Stimulated activated CD4-positive, alpha-beta T cell treated with anti-CD3 and anti-CD28 coated beads, Interleukin-4, amount 100 ng/mL, for 24 hours (primary cell): ENCODE data around the gene MINK1.

ENCODE experiments used
- DNase-seq: peaks from one replicate; pipeline ENCODE4 v3.0.0-alpha.2; 2020

MINK1 gene

GRCh38 chr17:4879601-4880000 is 46.5 kb downstream of the MINK1 start:
- DNase-seq, result no peak

GRCh38 chr17:4880857-4881256 is 47.7 kb downstream of the MINK1 start:
- no peak for DNase-seq

GRCh38 chr17:4881761-4882555 is 48.8 kb downstream of the MINK1 start:
- DNase-seq, result peak; percentile 65

- no peak for DNase-seq
Measured at GRCh38 chr17:4884489-4884888, 51.3 kb downstream of the MINK1 start.

GRCh38 chr17:4886830-4887229 is 53.7 kb downstream of the MINK1 start:
- no peak for DNase-seq

GRCh38 chr17:4887581-4887980 is 54.4 kb downstream of the MINK1 start:
- no peak for DNase-seq

GRCh38 chr17:4891411-4892410 is 58.6 kb downstream of the MINK1 start:
- DNase-seq, result no peak

- DNase-seq, result no peak
Measured at GRCh38 chr17:4892499-4893221, 59.5 kb downstream of the MINK1 start.

GRCh38 chr17:4893272-4893671 is 60.1 kb downstream of the MINK1 start:
- DNase-seq, result no peak

GRCh38 chr17:4893721-4894560 is 60.8 kb downstream of the MINK1 start:
- DNase-seq, result no peak

GRCh38 chr17:4895121-4895520 is 62.0 kb downstream of the MINK1 start:
- no peak for DNase-seq

GRCh38 chr17:4895657-4896331 is 62.7 kb downstream of the MINK1 start:
- DNase-seq, result no peak

GRCh38 chr17:4896332-4897197 is 63.4 kb downstream of the MINK1 start:
- DNase-seq, result no peak

- DNase-seq, result no peak
Measured at GRCh38 chr17:4897198-4897687, 64.1 kb downstream of the MINK1 start.

- DNase-seq, result no peak
Measured at GRCh38 chr17:4897785-4898184, 64.6 kb downstream of the MINK1 start.

GRCh38 chr17:4898351-4898750 is 65.2 kb downstream of the MINK1 start:
- no peak for DNase-seq

GRCh38 chr17:4898927-4899326 is 65.8 kb downstream of the MINK1 start:
- DNase-seq, result no peak

- DNase-seq, result peak; percentile 95
Measured at GRCh38 chr17:4899341-4900230, 66.4 kb downstream of the MINK1 start, which contains the start of gene C17orf107. Gene C17orf107 (plus strand): TSS chr17:4899536. CDS start chr17:4899763, 227 bp downstream.
